ENCODE data around the gene CACNA2D3. TPM values are rescaled to one million over a fixed set of nuclear protein-coding genes. Genes with fewer than 3 reads are reported as not detected.

Gene CACNA2D3
- total and polyA plus RNA-seq, 12 donors = 0.26 to 13.7 (median 2.8) TPM; not detected in 1

DNA sequence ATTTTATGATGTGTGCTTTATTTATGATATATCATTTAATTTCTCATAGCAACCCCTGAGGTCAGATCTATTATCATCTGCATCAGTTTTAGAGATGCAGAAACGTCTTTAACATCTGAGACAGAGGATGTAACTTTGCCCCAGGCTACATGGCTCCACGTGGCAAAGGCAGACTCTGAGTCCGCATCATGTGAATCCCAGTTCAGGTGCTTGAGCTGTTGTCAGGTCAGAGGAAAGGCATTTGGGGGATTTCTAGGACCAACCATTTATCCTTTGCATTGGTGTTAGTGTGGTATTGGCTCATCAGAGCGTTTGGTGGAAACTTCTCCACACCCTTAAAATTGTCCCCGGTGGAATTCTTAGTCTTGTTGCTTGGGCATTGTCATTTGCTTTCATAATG is 10.8 kb downstream of the CACNA2D3 start:
- no peak overlapping the region for H3K4me3 ChIP-seq
- H3K4me1 ChIP-seq (replicated peaks in 1 of 2) = no peaks in the 10 kb centered on the region
- intact Hi-C loops (cut with DNase I) = no loop called here
- DNase-seq = no peak
- H3K9me3 ChIP-seq (replicated peaks in 1 of 3) = no peaks in the 10 kb centered on the region
- 61 to 69% (median 64%) methylated on average over 5 of the region's 5 CpGs for WGBS, 4 donors
- TF ChIP-seq, protein P1, sequence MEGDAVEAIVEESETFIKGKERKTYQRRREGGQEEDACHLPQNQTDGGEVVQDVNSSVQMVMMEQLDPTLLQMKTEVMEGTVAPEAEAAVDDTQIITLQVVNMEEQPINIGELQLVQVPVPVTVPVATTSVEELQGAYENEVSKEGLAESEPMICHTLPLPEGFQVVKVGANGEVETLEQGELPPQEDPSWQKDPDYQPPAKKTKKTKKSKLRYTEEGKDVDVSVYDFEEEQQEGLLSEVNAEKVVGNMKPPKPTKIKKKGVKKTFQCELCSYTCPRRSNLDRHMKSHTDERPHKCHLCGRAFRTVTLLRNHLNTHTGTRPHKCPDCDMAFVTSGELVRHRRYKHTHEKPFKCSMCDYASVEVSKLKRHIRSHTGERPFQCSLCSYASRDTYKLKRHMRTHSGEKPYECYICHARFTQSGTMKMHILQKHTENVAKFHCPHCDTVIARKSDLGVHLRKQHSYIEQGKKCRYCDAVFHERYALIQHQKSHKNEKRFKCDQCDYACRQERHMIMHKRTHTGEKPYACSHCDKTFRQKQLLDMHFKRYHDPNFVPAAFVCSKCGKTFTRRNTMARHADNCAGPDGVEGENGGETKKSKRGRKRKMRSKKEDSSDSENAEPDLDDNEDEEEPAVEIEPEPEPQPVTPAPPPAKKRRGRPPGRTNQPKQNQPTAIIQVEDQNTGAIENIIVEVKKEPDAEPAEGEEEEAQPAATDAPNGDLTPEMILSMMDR (IDR thresholded peaks at IDR 0.05) = no peak
- no peaks in the 10 kb centered on the region for H3K27me3 ChIP-seq
- H3K36me3 ChIP-seq (replicated peaks in 1 of 2) = no peaks in the 10 kb centered on the region
- H3K27ac ChIP-seq = no peak overlapping the region

DNA sequence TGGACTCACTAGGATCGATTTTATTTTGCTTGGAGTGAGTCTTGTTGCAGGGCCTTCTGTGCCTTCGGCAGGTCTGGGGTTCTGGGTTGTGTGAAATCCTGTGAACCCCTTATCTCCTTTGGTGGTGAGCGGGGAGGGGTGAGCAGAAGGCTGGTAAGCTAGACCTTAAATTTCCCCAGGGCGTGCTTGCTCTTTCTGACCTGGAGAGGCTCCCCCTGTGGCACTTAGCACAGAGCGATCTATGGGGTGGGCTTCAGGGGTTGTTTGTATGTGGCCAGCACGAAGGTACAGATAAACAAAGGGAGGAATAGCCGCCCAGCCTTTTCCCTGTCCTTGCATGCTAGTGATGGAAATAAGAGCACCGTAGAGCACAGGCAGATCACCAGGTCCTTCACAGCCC is 11.8 kb downstream of the CACNA2D3 start:
- H3K36me3 ChIP-seq (replicated peaks in 1 of 2) = no peaks in the 10 kb centered on the region
- WGBS, 4 donors = 62 to 73% (median 67%) methylated on average over 8 of the region's 8 CpGs
- no peaks in the 10 kb centered on the region for H3K4me1 ChIP-seq (replicated peaks in 1 of 2)
- no peaks in the 10 kb centered on the region for H3K9me3 ChIP-seq (replicated peaks in 1 of 3)
- no peak for DNase-seq
- TF ChIP-seq, protein P1 (IDR thresholded peaks at IDR 0.05) = no peak
- TF ChIP-seq POLR2A (IDR thresholded peaks at IDR 0.05) = no peak
- intact Hi-C loops (cut with DNase I) = no loop called here
- no peak overlapping the region for H3K4me3 ChIP-seq
- H3K27me3 ChIP-seq = no peaks in the 10 kb centered on the region
- no peak overlapping the region for H3K27ac ChIP-seq

DNA sequence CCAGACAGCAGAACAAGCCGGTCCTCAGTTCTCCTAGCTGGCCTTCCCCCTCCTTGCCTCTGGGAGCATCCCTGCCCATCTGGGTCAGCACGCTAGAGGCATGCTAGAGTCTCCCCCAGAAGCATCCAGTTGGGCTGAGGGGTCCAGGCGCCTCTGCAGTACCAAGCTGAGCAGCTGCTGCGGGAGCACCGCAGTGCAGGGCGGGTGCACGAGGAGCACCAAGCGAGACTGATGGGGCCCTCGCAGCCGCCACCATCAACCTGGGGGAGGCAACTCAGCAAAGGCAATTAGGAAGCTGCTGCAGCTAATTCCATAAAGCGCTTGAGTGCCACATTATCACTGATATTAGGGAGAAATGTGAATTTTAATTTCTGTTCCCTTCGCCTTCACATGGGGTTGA is 12.4 kb downstream of the CACNA2D3 start:
- Histone ChIP-seq H3K27me3 (no peaks in the 10 kb centered on the region), H3K27ac (no peak overlapping the region), H3K9me3 (replicated peaks in 1 of 3) (no peaks in the 10 kb centered on the region), H3K36me3 (replicated peaks in 1 of 2) (no peaks in the 10 kb centered on the region), H3K4me1 (replicated peaks in 1 of 2) (no peaks in the 10 kb centered on the region), H3K4me3 (no peak overlapping the region)
- DNase-seq = no peak
- intact Hi-C loops (cut with DNase I) = no loop called here
- TF ChIP-seq POLR2A (IDR thresholded peaks at IDR 0.05) = no peak
- TF ChIP-seq, protein P1 (IDR thresholded peaks at IDR 0.05) = no peak
- WGBS, 4 donors = 77 to 88% (median 86%) methylated on average over 9 to 12 of the region's 12 CpGs

DNA sequence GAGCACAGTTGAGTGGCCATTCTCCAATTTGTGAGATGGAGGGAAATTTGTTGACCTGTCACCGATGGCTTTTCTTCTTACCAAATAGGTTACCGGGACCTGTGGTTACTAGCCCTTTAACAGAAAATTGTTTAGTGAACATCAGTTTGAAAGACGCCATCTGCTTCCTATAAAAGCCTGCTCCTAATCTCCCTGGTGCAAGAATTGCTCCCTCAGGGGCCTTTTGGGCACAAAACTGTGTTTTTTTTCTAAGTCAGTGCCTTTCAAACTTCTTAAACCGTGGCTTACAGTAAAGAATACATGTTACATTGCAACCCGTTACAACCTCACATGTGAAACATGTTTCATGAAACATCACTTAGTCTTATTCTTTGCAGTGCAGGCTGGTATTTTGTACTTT is 15.0 kb downstream of the CACNA2D3 start:
- H3K9me3 ChIP-seq (replicated peaks in 1 of 3) = no peaks in the 10 kb centered on the region
- no peak overlapping the region for H3K27ac ChIP-seq
- TF ChIP-seq, protein P1 (IDR thresholded peaks at IDR 0.05) = no peak
- no peaks in the 10 kb centered on the region for H3K4me1 ChIP-seq (replicated peaks in 1 of 2)
- no peaks in the 10 kb centered on the region for H3K27me3 ChIP-seq
- H3K4me3 ChIP-seq = no peak overlapping the region
- H3K36me3 ChIP-seq (replicated peaks in 1 of 2) = no peaks in the 10 kb centered on the region
- 65 to 76% (median 70%) methylated on average over 5 of the region's 5 CpGs for WGBS, 4 donors
- intact Hi-C loops (cut with DNase I) = no loop called here
- no peak for DNase-seq
